Measurements from ENCODE around the gene MSANTD3. TPM values are rescaled to one million over a fixed set of nuclear protein-coding genes. Genes with fewer than 3 reads are reported as not detected.
A peak's percentile ranks its signal among the peaks of the same experiment; 100 is the strongest.

The MSANTD3 gene
- total and polyA plus RNA-seq, 4 donors = 4.3 to 7.4 (median 6.6) TPM

DNA sequence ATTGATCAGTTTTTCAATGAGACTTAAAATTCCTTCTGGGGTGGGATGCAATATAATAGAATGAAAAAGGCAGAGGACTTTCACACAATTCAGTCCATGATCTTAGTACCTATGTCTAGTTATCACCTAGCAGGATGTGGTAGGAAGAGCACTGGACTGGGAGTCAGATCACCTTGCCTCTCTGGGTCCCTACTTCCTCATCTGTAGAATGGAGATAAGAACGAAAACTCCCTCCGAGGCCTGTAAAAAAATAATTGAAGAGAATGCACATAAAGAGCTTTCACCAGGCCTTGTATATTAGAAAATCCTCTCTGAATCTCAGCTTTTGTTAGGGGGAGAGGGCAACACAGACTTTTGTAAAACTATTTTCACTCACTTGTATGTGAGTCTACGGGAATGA, 45.3 kb downstream of the MSANTD3 start:
- no peak for DNase-seq (ENCODE audit: low spot score)
- no peak overlapping the region for H3K9ac ChIP-seq (ENCODE audit: low read depth in 1 of 2, low read length in 2 of 2)
- no peak overlapping the region for H3K4me3 ChIP-seq (ENCODE audit: low read depth in 1 of 3, low read length in 3 of 3)
- TF ChIP-seq, protein P1, sequence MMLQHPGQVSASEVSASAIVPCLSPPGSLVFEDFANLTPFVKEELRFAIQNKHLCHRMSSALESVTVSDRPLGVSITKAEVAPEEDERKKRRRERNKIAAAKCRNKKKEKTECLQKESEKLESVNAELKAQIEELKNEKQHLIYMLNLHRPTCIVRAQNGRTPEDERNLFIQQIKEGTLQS (IDR thresholded peaks at IDR 0.05) = no peak
- TF ChIP-seq CTCF (IDR thresholded peaks at IDR 0.05; ENCODE audit: low read depth, low read length, missing input control) (no peak), NR2F2 (IDR thresholded peaks at IDR 0.05) (no peak), HNF4G (IDR thresholded peaks at IDR 0.05) (no peak), FOXA1 (IDR thresholded peaks at IDR 0.05) (no peak)
- TF ChIP-seq, protein P2, sequence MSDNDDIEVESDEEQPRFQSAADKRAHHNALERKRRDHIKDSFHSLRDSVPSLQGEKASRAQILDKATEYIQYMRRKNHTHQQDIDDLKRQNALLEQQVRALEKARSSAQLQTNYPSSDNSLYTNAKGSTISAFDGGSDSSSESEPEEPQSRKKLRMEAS (IDR thresholded peaks at IDR 0.05) = no peak
- no peaks in the 10 kb centered on the region for H3K36me3 ChIP-seq (ENCODE audit: control insufficient read depth in 4 of 4, insufficient read depth in 3 of 4, low read depth in 1 of 4, low read length in 3 of 4)
- H3K9me3 ChIP-seq (ENCODE audit: control insufficient read depth in 4 of 4, low read length in 3 of 4) = no peaks in the 10 kb centered on the region
- H3K27me3 ChIP-seq (ENCODE audit: control insufficient read depth in 4 of 4, insufficient read depth in 4 of 4, low read length in 3 of 4) = peaks cover 0 to 6% (median 2%) of the 10 kb centered on the region in 4 donors
- 69% methylated on average over 3 of the region's 3 CpGs for WGBS
- H3K27ac ChIP-seq (ENCODE audit: low read depth in 1 of 2, low read length in 2 of 2) = no peak overlapping the region
- peaks cover 4 to 16% (median 9%) of the 10 kb centered on the region in 4 donors for H3K4me1 ChIP-seq (ENCODE audit: control insufficient read depth in 4 of 4, insufficient read depth in 4 of 4, low read length in 3 of 4)

- DNase-seq (ENCODE audit: low spot score) = peak; percentile 39
- Histone ChIP-seq H3K27ac (ENCODE audit: low read depth in 1 of 2, low read length in 2 of 2) (no peak within 1 kb of the TSS), H3K4me3 (ENCODE audit: low read depth in 1 of 3, low read length in 3 of 3) (peak within 1 kb of the TSS in 2 of 3 donors; percentile 14 to 75), H3K9ac (ENCODE audit: low read depth in 1 of 2, low read length in 2 of 2) (no peak within 1 kb of the TSS), H3K27me3 (ENCODE audit: control insufficient read depth in 4 of 4, insufficient read depth in 4 of 4, low read length in 3 of 4) (peaks cover 0 to 6% (median 2%) of the 10 kb centered on the region in 4 donors), H3K9me3 (ENCODE audit: control insufficient read depth in 4 of 4, low read length in 3 of 4) (no peaks in the 10 kb centered on the region), H3K4me1 (ENCODE audit: control insufficient read depth in 4 of 4, insufficient read depth in 4 of 4, low read length in 3 of 4) (peaks cover 4 to 16% (median 9%) of the 10 kb centered on the region in 4 donors), H3K36me3 (ENCODE audit: control insufficient read depth in 4 of 4, insufficient read depth in 3 of 4, low read depth in 1 of 4, low read length in 3 of 4) (no peaks in the 10 kb centered on the region)
- no peak for TF ChIP-seq HNF4A (conservative IDR thresholded peaks at IDR 0.05)
- no peak for TF ChIP-seq FOXA2 (IDR thresholded peaks at IDR 0.05)
- TF ChIP-seq NR2F2 (IDR thresholded peaks at IDR 0.05) = no peak
- TF ChIP-seq SP1 (IDR thresholded peaks at IDR 0.05) = no peak
- TF ChIP-seq HNF4G (IDR thresholded peaks at IDR 0.05) = no peak
- no peak for TF ChIP-seq JUND (IDR thresholded peaks at IDR 0.05)
- no peak for TF ChIP-seq FOXA1 (IDR thresholded peaks at IDR 0.05)
- WGBS = 6% methylated on average over 54 of the region's 54 CpGs
These were observed 45.9 kb downstream of the MSANTD3 start, which contains the start of gene TMEFF1 for GRCh38 chr9:100472788-100473275. TSS of gene TMEFF1 (plus strand) at chr9:100473149. CDS start at chr9:100473545, 396 bp downstream.

DNA sequence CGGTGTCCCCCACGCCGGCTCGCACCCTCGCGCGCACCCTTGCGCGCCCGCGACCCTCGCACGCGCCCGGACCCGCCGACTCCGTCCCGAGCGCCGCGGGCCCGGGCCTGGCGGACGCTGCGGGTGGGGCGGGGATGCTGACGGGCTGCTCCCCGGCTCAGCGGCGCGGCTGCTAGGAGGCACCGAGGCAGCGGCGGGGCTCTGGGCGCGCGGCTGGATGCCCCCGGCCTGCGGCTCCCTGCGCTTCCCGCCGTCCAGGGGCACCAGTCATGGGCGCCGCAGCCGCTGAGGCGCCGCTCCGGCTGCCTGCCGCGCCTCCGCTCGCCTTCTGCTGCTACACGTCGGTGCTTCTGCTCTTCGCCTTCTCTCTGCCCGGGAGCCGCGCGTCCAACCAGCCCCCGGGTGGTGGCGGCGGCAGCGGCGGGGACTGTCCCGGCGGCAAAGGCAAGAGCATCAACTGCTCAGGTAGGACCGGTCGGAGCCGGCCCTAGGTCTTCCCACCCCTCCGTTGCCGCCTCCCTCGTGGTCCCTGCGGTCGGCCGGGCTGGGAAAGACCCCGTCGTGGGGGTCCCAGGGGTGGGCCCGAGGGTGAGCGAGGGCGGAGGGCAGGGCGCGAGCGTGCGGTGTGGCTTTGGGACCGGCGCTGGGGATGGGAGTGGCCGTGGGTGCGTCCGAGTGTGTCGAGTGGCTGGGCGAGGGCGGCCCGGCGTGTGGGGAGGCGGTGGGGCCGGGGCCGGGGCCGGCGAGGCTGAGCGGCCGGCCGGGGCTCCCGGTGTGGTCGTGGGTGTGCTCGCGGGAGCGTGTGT, 46.5 kb downstream of the MSANTD3 start:
- no peak overlapping the region for H3K9ac ChIP-seq (ENCODE audit: low read depth in 1 of 2, low read length in 2 of 2)
- peaks cover 4 to 16% (median 9%) of the 10 kb centered on the region in 4 donors for H3K4me1 ChIP-seq (ENCODE audit: control insufficient read depth in 4 of 4, insufficient read depth in 4 of 4, low read length in 3 of 4)
- WGBS = 2% methylated on average over 108 of the region's 108 CpGs
- H3K27ac ChIP-seq (ENCODE audit: low read depth in 1 of 2, low read length in 2 of 2) = no peak overlapping the region
- H3K4me3 ChIP-seq (ENCODE audit: low read depth in 1 of 3, low read length in 3 of 3) = peak overlapping the region in 2 of 3 donors; percentile 14 to 75
- no peak for TF ChIP-seq FOXA2 (IDR thresholded peaks at IDR 0.05)
- no peak for TF ChIP-seq NR2F2 (IDR thresholded peaks at IDR 0.05)
- TF ChIP-seq, protein P1 (IDR thresholded peaks at IDR 0.05) = no peak
- no peak for TF ChIP-seq HNF4G (IDR thresholded peaks at IDR 0.05)
- TF ChIP-seq, protein P3, sequence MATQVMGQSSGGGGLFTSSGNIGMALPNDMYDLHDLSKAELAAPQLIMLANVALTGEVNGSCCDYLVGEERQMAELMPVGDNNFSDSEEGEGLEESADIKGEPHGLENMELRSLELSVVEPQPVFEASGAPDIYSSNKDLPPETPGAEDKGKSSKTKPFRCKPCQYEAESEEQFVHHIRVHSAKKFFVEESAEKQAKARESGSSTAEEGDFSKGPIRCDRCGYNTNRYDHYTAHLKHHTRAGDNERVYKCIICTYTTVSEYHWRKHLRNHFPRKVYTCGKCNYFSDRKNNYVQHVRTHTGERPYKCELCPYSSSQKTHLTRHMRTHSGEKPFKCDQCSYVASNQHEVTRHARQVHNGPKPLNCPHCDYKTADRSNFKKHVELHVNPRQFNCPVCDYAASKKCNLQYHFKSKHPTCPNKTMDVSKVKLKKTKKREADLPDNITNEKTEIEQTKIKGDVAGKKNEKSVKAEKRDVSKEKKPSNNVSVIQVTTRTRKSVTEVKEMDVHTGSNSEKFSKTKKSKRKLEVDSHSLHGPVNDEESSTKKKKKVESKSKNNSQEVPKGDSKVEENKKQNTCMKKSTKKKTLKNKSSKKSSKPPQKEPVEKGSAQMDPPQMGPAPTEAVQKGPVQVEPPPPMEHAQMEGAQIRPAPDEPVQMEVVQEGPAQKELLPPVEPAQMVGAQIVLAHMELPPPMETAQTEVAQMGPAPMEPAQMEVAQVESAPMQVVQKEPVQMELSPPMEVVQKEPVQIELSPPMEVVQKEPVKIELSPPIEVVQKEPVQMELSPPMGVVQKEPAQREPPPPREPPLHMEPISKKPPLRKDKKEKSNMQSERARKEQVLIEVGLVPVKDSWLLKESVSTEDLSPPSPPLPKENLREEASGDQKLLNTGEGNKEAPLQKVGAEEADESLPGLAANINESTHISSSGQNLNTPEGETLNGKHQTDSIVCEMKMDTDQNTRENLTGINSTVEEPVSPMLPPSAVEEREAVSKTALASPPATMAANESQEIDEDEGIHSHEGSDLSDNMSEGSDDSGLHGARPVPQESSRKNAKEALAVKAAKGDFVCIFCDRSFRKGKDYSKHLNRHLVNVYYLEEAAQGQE (IDR thresholded peaks at IDR 0.05) = no peak
- no peak for TF ChIP-seq HNF4A (conservative IDR thresholded peaks at IDR 0.05)
- TF ChIP-seq TAF1 (conservative IDR thresholded peaks at IDR 0.05) = no peak
- TF ChIP-seq, protein P2 (IDR thresholded peaks at IDR 0.05) = no peak
- TF ChIP-seq FOXA1 (IDR thresholded peaks at IDR 0.05) = no peak
- TF ChIP-seq GABPA (IDR thresholded peaks at IDR 0.05 in 1 of 2, conservative IDR thresholded peaks at IDR 0.05 in 1 of 2) = no peak
- H3K36me3 ChIP-seq (ENCODE audit: control insufficient read depth in 4 of 4, insufficient read depth in 3 of 4, low read depth in 1 of 4, low read length in 3 of 4) = no peaks in the 10 kb centered on the region
- no peak for DNase-seq (ENCODE audit: low spot score)
- no peaks in the 10 kb centered on the region for H3K9me3 ChIP-seq (ENCODE audit: control insufficient read depth in 4 of 4, low read length in 3 of 4)
- peaks cover 0 to 6% (median 2%) of the 10 kb centered on the region in 4 donors for H3K27me3 ChIP-seq (ENCODE audit: control insufficient read depth in 4 of 4, insufficient read depth in 4 of 4, low read length in 3 of 4)
